NCI-H2171 treated with DMSO at 0.1 percent for 48 hours (cell line): Measurements from ENCODE around the gene ALG12.
A peak's percentile ranks its signal among the peaks of the same experiment; 100 is the strongest.
"Not testable (repeated sequence)": the region's sequence is repeated elsewhere in the genome, so short reads cannot be mapped to it uniquely, and the experiment has no call there.

Source experiments
- DNase-seq: peaks from one replicate; lab custom pipeline; 2025; lab: John Stamatoyannopoulos, UW

Gene ALG12

DNA sequence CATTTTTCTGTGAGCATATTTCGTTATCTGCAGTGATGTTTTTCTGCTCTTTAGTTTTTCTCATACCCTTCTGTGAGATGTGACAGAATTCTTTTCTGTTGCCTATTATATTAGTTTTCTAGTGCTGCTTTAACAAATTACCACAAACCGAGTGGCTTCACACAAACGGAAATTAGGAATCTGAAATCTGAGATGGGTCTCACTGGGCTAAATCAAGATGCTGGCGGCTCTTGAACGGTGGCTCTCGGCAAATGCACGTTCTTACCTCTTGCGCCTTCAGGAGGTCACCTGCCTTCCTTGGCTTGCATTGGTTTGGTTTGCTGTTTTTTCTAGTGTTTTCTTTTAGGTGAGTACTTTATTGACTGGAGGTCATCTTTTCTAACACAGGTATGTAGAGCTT is 51.6 kb downstream of the ALG12 start:
- no peak for DNase-seq

- DNase-seq: no peak
Observed at GRCh38 chr22:49866134-49866533, 52.1 kb downstream of the ALG12 start.

- DNase-seq: no peak
Observed at GRCh38 chr22:49865156-49865555, 53.1 kb downstream of the ALG12 start.

GRCh38 chr22:49863931-49864330 is 54.3 kb downstream of the ALG12 start:
- DNase-seq: no peak

GRCh38 chr22:49862496-49862776 is 55.8 kb downstream of the ALG12 start:
- DNase-seq: no peak

DNA sequence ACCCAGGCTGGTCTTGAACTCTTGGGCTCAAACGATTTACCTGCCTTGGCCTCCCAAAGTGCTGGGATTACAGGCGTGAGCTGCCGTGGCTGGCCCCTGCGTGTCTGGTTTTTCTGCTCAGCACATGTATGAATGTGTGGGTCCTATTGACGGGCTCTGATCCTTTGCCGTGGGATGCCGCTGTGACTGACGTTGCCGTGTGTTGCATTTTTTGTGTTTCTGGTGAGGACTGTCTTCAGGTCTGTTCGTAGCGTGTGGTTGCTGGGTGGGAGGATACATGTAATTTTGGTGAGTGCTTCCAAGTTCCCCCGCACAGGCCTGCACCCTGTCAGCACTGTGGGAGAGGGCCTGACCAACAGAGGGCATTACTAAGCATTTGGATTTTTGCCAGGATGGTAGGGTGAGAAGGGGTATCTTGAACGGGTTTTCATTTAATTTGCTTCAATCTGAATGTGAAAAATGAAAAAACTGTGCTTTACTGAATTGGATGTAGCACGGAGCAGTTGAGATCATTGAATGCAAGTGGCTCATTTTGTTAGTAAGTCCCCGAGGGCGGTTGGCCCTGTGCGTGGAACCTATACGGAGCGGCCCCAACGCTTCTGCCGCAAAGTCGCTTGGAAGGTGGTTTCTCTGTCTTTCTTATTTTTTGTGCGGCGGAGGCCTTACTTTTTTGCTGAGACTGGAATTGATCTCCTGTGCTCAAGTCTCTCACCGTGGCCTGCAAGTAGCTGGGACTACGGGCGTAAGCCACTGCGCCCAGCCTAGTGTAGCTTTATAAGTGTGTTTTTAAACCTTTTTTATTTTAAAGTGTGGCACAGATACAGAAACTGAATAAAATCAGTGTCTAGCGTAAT is 56.4 kb downstream of the ALG12 start:
- DNase-seq: no peak

- no peak for DNase-seq
Observed at GRCh38 chr22:49858827-49859226, 59.4 kb downstream of the ALG12 start.

GRCh38 chr22:49856766-49857618 is 61.2 kb downstream of the ALG12 start:
- DNase-seq: no peak

- DNase-seq: no peak
Observed at GRCh38 chr22:49856343-49856742, 61.9 kb downstream of the ALG12 start.

DNA sequence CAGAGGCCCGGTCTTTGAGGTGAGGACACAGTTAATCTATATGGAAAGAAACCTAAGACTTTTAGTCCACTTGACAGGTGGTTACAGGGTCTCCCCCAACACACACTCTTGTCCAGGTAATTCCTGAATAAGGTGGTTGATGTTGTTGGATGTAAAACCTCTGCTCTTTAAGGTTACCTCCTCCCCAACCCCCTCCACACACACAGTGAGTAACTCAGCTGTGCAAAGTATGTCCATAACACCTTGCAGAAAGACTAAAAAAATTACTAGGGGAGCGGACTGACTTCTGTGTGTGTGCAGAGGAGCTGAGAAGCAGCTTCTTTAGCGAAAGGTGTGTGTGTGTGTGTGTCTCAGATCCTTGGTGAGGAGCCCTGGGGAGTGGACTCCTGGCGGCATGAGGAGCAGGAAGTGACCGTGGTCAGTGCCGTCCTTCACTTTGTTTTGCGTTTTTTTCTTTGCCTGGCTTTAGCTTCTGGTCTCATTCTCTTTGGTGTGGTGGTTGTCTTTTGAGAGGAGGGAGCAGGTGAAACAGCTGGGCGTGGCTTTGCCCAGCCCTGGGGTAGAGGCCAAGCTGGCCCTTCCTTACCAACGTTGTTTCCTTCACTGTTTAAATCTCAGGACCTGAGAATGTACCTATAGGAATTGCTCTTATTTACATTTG is 62.9 kb downstream of the ALG12 start:
- DNase-seq: no peak

DNA sequence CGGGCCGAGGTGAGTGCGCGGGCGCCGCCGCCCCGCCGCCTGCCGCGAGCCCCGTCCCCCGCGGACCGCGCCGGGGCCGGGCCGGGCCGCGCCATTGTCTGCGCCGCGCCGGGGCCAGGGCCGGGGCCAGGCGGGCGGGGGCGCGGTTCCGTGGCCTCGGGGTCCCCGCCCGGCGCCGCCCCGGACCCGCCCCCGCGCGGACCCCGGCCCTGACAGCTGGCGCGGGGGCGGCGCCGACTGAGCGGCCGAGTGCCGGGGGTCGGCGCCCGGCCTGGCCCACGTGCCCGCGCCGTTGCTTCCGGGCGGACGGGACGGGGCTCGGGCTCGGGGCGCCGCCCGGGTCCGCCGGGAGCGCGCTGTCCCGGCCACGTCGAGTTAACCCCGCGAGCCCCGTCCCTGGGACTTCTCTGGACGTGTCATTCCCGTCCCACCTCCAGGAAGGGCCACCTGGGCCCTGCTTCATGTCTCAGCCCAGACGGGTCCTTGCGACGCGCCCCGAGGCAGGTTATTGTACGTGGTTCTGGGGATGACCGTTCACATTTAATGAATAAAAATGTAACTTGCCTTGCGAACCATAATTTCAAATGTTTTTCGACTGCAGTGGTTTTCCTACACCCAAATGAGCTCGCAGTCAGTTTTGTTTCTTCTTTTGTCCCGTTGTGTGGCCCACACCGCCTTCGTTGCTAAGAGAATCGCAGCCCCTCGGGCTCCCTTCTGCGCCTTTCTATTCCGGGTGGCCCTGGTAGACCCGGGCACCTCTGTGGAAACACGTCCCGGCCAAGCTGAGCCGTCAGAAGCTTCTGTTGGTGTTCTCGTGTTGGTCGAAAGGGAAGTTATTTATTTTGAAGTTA is 64.0 kb downstream of the ALG12 start:
- DNase-seq: no peak

DNA sequence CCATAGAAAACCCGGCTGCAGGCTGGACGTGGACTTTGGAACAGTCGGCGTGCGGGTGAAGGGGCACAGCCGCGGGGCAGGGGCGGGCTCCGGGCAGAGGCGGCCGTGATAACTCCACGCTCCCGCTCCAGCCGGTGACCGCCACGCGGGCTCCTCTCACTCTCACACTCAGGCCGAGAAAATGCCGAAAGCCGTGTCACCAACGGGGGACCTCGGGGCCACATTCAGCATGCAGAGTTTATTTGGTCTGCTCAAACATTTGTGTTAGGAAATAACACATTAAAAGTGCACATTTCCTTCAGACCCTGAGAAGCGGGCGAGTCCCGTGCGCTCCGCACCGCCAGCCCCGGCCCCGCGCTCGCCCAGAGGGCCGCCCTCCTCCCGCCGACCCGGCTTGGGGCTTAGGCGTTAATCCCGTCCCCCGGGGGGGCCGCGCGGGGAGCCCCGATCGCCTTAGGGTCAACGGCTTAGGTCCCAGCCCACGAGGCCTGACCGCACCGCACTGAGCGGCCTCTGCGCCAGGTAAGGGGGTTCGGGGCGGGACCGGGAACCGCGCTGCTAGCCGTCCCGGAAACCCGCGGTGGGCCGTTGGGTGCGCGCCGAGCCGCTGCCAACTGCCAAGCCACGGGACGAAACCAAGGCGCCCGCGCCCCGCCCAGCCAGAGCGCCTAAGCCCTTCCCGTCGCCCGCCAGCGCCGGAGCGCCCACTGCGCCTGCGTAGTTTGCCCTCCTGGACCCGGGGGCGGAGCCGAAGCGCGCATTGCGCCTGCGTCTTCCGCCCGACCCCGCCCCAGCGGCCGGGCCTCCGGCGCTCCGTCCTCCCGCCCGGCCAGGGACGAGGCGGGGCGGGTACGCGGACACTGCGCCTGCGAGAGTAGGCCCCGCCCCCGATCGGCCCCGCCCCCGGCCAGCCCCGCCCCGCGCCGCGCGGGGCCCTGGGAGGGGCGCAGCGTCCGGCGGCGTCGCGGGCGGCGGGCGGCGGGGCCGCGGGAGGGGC is 65.0 kb downstream of the ALG12 start, which contains the start of gene ZBED4:
ZBED4 (plus strand) TSS at position 947 of the 997 bp plus-strand sequence. CDS start 29,819 bp downstream, outside the sequence.
- peak; percentile 94 for DNase-seq

- DNase-seq: not testable (repeated sequence)
Observed at GRCh38 chr22:49852568-49852897, 65.7 kb downstream of the ALG12 start.

GRCh38 chr22:49850959-49851802 is 67.1 kb downstream of the ALG12 start:
- no peak for DNase-seq
